Measurements from ENCODE around the gene GPR156.
"Not testable (repeated sequence)": the region's sequence is repeated elsewhere in the genome, so short reads cannot be mapped to it uniquely, and the experiment has no call there.

GPR156 gene

DNA sequence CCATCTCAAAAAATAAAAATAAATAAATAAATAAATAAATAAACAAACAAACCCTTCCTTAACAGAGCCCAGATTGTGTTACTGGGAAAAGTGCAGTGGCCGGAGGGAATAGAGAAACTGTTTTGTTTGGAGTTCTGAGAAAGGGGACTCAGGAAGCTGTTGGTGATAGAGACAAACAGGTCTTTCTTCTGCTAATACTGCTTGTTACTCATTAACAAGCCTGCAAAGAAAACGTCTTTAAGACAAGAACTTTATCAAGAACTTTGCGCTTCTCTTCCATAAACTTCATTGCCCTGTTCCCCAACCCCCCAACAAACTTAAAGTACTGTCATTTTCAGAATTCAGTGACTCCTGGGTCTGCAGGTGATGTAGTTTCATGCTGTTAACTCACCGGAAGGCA is 122.0 kb downstream of the GPR156 start:
- H3K27ac ChIP-seq, result no peak overlapping the region

DNA sequence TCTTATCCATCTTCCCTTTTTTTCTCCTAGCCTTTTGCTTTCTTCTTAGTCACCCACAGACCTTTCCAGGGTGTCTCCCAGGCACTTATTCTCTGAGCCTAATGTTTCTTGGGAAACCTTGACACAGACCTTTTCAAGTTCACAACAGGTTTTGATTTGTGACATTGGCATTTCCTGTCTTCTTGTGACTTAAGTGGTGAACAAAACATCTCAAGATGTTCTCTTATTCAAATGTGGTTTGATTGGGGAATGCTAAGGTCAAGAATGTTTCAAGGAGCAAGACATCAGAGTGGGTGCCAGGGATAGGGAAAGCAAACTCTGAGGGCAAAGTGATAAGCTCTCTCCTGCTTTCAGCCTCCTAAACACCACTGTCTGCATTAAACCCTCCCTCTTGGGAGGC is 122.6 kb downstream of the GPR156 start:
- no peak overlapping the region for H3K27ac ChIP-seq
- no peak for TF ChIP-seq ZFX (IDR thresholded peaks at IDR 0.05)
- TF ChIP-seq, protein P1, sequence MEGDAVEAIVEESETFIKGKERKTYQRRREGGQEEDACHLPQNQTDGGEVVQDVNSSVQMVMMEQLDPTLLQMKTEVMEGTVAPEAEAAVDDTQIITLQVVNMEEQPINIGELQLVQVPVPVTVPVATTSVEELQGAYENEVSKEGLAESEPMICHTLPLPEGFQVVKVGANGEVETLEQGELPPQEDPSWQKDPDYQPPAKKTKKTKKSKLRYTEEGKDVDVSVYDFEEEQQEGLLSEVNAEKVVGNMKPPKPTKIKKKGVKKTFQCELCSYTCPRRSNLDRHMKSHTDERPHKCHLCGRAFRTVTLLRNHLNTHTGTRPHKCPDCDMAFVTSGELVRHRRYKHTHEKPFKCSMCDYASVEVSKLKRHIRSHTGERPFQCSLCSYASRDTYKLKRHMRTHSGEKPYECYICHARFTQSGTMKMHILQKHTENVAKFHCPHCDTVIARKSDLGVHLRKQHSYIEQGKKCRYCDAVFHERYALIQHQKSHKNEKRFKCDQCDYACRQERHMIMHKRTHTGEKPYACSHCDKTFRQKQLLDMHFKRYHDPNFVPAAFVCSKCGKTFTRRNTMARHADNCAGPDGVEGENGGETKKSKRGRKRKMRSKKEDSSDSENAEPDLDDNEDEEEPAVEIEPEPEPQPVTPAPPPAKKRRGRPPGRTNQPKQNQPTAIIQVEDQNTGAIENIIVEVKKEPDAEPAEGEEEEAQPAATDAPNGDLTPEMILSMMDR (conservative IDR thresholded peaks at IDR 0.05), result no peak

More for the DNA sequence above, 122.0 kb downstream of the GPR156 start:
- no peak for TF ChIP-seq ZFX (IDR thresholded peaks at IDR 0.05)
- TF ChIP-seq, protein P1 (conservative IDR thresholded peaks at IDR 0.05), result no peak

DNA sequence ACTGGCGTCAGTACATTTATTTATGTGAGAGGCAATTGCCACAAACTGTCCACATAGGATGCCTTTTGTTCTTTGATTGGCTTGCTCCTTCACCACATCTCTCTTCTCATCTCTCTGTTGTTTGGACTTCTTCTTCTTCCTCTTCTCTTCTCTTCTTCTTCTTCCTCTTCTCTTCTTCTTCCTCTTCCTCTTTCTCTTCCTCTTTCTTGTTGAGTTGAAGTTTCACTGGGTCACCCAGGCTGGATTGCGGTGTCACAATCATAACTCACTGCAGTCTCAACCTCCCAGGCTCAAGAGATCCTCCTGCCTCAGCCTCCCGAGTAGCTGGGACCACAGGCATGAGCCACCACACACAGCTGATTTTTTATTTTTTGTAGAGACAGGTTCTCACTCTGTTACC is 123.1 kb downstream of the GPR156 start:
- TF ChIP-seq, protein P1 (conservative IDR thresholded peaks at IDR 0.05), result no peak
- no peak for TF ChIP-seq ZFX (IDR thresholded peaks at IDR 0.05)
- H3K27ac ChIP-seq, result no peak overlapping the region

DNA sequence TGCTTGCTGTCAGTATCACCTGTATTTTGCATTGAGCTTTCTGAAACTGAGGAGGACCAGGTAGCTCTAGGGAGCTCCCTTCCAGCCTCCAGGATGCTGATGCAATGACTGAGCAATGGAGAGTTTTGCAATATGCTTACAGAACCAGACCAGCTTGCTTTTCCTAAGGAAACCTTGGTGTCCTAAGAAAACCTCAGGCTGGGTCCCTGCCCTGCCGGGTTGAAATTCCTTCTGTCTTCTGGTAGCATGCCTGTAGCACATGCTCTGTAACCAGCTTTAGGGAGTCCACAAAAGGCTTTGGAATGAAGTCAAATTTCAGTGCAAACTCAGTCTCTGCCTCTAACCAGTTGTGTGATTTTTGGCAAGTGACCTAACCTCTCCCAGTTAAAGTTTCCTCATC is 125.0 kb downstream of the GPR156 start:
- TF ChIP-seq, protein P1 (conservative IDR thresholded peaks at IDR 0.05), result no peak
- no peak for TF ChIP-seq ZFX (IDR thresholded peaks at IDR 0.05)
- peak overlapping the region; percentile 73 for H3K27ac ChIP-seq

GRCh38 chr3:120157681-120158080 is 127.3 kb downstream of the GPR156 start:
- no peak for TF ChIP-seq ZFX (IDR thresholded peaks at IDR 0.05)
- TF ChIP-seq, protein P1 (conservative IDR thresholded peaks at IDR 0.05), result no peak
- H3K27ac ChIP-seq, result no peak overlapping the region

DNA sequence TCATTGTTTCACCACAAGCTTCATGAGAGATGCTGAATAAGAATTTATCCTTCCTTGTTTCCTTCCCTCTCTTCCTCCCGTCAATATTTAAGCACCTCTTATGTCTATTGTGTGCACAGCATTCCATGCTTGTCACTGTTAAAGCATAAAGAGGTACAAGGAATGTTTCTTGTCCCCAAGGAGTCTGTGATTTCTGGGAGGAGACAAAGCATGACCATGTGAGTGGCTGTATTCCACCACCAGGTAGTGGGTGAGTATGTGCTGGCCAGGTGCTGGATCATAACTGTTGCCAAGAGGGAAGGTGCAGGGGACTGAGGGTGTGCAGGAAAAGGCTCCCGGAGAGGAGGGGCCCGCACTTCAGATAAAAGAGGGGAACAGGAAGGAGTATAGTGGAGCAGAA is 127.9 kb downstream of the GPR156 start:
- H3K27ac ChIP-seq, result no peak overlapping the region
- no peak for TF ChIP-seq ZFX (IDR thresholded peaks at IDR 0.05)
- TF ChIP-seq, protein P1 (conservative IDR thresholded peaks at IDR 0.05), result no peak

DNA sequence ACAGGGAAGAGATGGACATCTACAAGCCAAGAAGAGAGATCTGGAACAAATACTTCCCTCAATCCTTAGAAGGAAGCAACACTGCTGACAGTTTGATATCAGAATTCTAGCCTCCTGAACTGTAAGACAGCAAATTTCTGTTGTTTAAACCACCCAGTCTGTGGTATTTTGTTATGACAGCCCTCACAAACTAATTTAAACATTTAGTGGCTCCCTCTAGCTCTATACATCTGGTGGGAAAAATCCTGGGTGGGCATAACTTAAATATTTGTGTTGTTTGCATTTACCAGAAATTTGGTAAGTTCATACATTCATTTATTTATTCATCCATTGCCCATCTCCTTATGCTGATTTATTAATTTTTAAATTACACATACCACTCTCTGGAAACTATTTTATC is 128.3 kb downstream of the GPR156 start:
- TF ChIP-seq ZFX (IDR thresholded peaks at IDR 0.05), result no peak
- TF ChIP-seq, protein P1 (conservative IDR thresholded peaks at IDR 0.05), result no peak
- no peak overlapping the region for H3K27ac ChIP-seq

DNA sequence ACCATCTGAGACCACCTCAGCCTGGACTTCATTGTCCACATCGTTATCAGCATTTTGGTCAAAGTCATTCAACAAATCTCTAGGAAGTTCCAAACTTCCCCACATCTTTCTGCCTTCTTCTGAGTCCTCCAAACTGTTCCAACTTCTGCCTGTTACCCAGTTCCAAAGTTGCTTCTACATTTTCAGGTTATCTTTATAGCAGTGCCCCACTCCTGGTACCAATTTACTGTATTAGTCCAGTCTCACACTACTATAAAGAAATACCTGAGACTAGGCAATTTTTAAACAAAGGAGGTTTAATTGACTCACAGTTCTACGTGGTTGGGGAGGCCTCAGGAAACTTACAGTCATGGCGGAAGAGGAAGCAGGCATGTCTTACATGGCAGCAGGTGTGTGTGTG is 129.3 kb downstream of the GPR156 start:
- H3K27ac ChIP-seq, result not testable (repeated sequence)
